Stimulated activated CD4-positive, alpha-beta T cell treated with anti-CD3 and anti-CD28 coated beads, Interleukin-15, amount 100 ng/mL, for 48 hours (primary cell): ENCODE results near the gene RASSF3.
"Not testable (repeated sequence)": the region's sequence is repeated elsewhere in the genome, so short reads cannot be mapped to it uniquely, and the experiment has no call there.

Source experiments
- DNase-seq, 2 donors: peaks; one replicate each; pipeline ENCODE4 v3.0.0-alpha.2; 2020; ENCODE audit warnings: low read depth in 2 of 2

Gene RASSF3

GRCh38 chr12:64595863-64596793, 14.2 kb upstream of the RASSF3 start:
- no peak for DNase-seq

GRCh38 chr12:64598831-64599230, 11.5 kb upstream of the RASSF3 start:
- DNase-seq = no peak

GRCh38 chr12:64600164-64600561, 10.1 kb upstream of the RASSF3 start:
- DNase-seq = no peak

GRCh38 chr12:64603183-64603841, 7.0 kb upstream of the RASSF3 start:
- no peak for DNase-seq

- DNase-seq = no peak
Observed at GRCh38 chr12:64608901-64609535, 1.3 kb upstream of the RASSF3 start.

GRCh38 chr12:64609536-64610078, 688 bp upstream of the RASSF3 start:
- DNase-seq = no peak

GRCh38 chr12:64610660-64611340, 505 bp downstream of the RASSF3 start:
- peak; percentile 32 to 51 for DNase-seq

GRCh38 chr12:64611341-64612284, 1.3 kb downstream of the RASSF3 start:
- no peak for DNase-seq

- DNase-seq = no peak
Observed at GRCh38 chr12:64612843-64613242, 2.5 kb downstream of the RASSF3 start.

- DNase-seq = not testable (repeated sequence)
Observed at GRCh38 chr12:64613775-64614398, 3.6 kb downstream of the RASSF3 start.

- no peak for DNase-seq
Observed at GRCh38 chr12:64616201-64616600, 5.9 kb downstream of the RASSF3 start.

GRCh38 chr12:64618953-64619590, 8.8 kb downstream of the RASSF3 start:
- DNase-seq = no peak

GRCh38 chr12:64621257-64621942, 11.1 kb downstream of the RASSF3 start:
- no peak for DNase-seq

GRCh38 chr12:64624035-64624434, 13.7 kb downstream of the RASSF3 start:
- DNase-seq = no peak

GRCh38 chr12:64625243-64626077, 15.2 kb downstream of the RASSF3 start:
- peak in 1 of 2 donors; percentile 21 for DNase-seq

GRCh38 chr12:64626588-64626987, 16.3 kb downstream of the RASSF3 start:
- DNase-seq = not testable (repeated sequence)

- no peak for DNase-seq
Observed at GRCh38 chr12:64627771-64628170, 17.5 kb downstream of the RASSF3 start.

GRCh38 chr12:64631197-64631596, 20.9 kb downstream of the RASSF3 start:
- DNase-seq = no peak
